AG04449 (cell line): ENCODE measurements around the gene EIF2B5.
A peak's percentile ranks its signal among the peaks of the same experiment; 100 is the strongest.

Experiments used
- CTCF ChIA-PET: fragments of 350-600 bp; formaldehyde crosslinking; extraction: SDS; loops from one replicate; lab custom pipeline; 2021; ENCODE audit warnings: antibody characterized with exemption; lab: Yijun Ruan, JAX
- POLR2A ChIA-PET: fragments of 400-600, 350-600 bp; formaldehyde crosslinking; extraction: SDS; loops from one replicate; lab custom pipeline; 2020; ENCODE audit warnings: antibody characterized with exemption, inconsistent platforms; lab: Yijun Ruan, JAX
- DNase-seq: peaks from one replicate; pipeline ENCODE4 v3.0.0-alpha.2; 2010; ENCODE audit warnings: low read depth, low spot score
- H3K4me3 ChIP-seq: 2 replicates; pipeline ENCODE4 v1.5.1; 2011; ENCODE audit warnings: low read depth, mild to moderate bottlenecking, control low read depth, low read length
- CTCF ChIP-seq: IDR thresholded peaks from one replicate; pipeline ENCODE4 v1.5.1; 2011; ENCODE audit warnings: mild to moderate bottlenecking, moderate library complexity, low read length, control low read depth, inconsistent platforms; ENCODE audit not compliant: insufficient read depth; ENCODE audit errors: missing control alignments

EIF2B5 gene

GRCh38 chr3:184135149-184135910 is at the start of gene EIF2B5:
Gene EIF2B5 (plus strand): TSS chr3:184135358. CDS start chr3:184135386, 28 bp downstream.
- peak within 1 kb of the TSS; percentile 96 for H3K4me3 ChIP-seq
- peak; percentile 69 for DNase-seq
- CTCF ChIA-PET: interaction anchor here (0.6 to 5.7 kb wide), 16 partner anchors 10 to 251 kb away, joined by 3 to 46 read pairs (median 3); partner anchors contain the start of genes ABCC5, EEF1AKMT4 and PARL
- TF ChIP-seq CTCF: peak; percentile 38
- POLR2A ChIA-PET: interaction anchor here (0.8 to 2.6 kb wide), 4 partner anchors 21 to 50 kb away, joined by 4 to 8 read pairs (median 6); partner anchors contain the start of genes ABCF3, AP2M1 and DVL3

GRCh38 chr3:184085389-184085852 is 49.7 kb upstream of the EIF2B5 start:
- DNase-seq: no peak
- POLR2A ChIA-PET: no interaction called here
- no peak overlapping the region for H3K4me3 ChIP-seq
- TF ChIP-seq CTCF: no peak
- CTCF ChIA-PET: no interaction called here

GRCh38 chr3:184092199-184092598 is 43.0 kb upstream of the EIF2B5 start:
- POLR2A ChIA-PET: no interaction called here

GRCh38 chr3:184096811-184097383 is 38.3 kb upstream of the EIF2B5 start, which contains the start of gene HTR3E:
Gene HTR3E (plus strand): TSS chr3:184097064. CDS start chr3:184097530, 466 bp downstream.
- no peak for TF ChIP-seq CTCF
- no peak within 1 kb of the TSS for H3K4me3 ChIP-seq
- DNase-seq: no peak
- CTCF ChIA-PET: interaction anchor here (0.6 to 1.4 kb wide), 2 partner anchors 29 to 1192 kb away, joined by 3 to 4 read pairs; no protein-coding TSS in a partner anchor
- POLR2A ChIA-PET: no interaction called here

More at GRCh38 chr3:184092199-184092598, 43.0 kb upstream of the EIF2B5 start:
- CTCF ChIA-PET: no interaction called here
- DNase-seq: no peak
- no peak for TF ChIP-seq CTCF
- H3K4me3 ChIP-seq: no peak overlapping the region

- DNase-seq: no peak
- TF ChIP-seq CTCF: no peak
- no peak overlapping the region for H3K4me3 ChIP-seq
- POLR2A ChIA-PET: no interaction called here
- CTCF ChIA-PET: interaction anchor here (0.7 to 1.4 kb wide), 2 partner anchors 30 to 56 kb away, joined by 3 to 4 read pairs; no protein-coding TSS in a partner anchor
These were observed 37.6 kb upstream of the EIF2B5 start for GRCh38 chr3:184097556-184097955.
